HepG2 (cell line): ENCODE measurements around the gene SDK2. TPM values are rescaled to one million over a fixed set of nuclear protein-coding genes. Genes with fewer than 3 reads are reported as not detected.

Experiments used
- ATAC-seq: fragments of 200-7000 bp; cut with Tn5 transposase; 3 replicates; pipeline ENCODE4 v1.9.1; 2020; ENCODE audit warnings: mild to moderate bottlenecking, moderate library complexity
- BruUV-seq: library from RNA; stranded (reverse); fragments of 400-500 nt; replicated peaks from 2 replicates; lab custom pipeline; 2021; lab: Mats Ljungman, UMichigan
- CTCF ChIA-PET: fragments of 300-600 bp; formaldehyde crosslinking; extraction: SDS; loops from one replicate; lab custom pipeline; 2021; ENCODE audit warnings: low total read pairs, inconsistent platforms, low intra/inter-chr PET ratio; lab: Yijun Ruan, JAX
- POLR2A ChIA-PET: fragments of 350-600 bp; sonication (Branson Sonifier 250); formaldehyde crosslinking; loops from one replicate; lab custom pipeline; 2020; ENCODE audit warnings: antibody characterized with exemption, inconsistent platforms; lab: Yijun Ruan, JAX
- DNase-seq: peaks from one replicate; pipeline ENCODE4 v3.0.0-alpha.2; 2015; ENCODE audit warnings: low spot score
- FAIRE-seq: peaks from 3 replicates; lab custom pipeline; 2011; peaks lifted over from hg19 to GRCh38; lab: Jason Lieb, UNC
- H2AFZ ChIP-seq: one replicate; pipeline ENCODE4 v1.6.1; 2011; ENCODE audit warnings: low read length, inconsistent platforms
- H3K27ac ChIP-seq: fragments of 300-600 bp; 3 replicates; pipeline ENCODE4 v1.8.0; 2011; ENCODE audit warnings: mixed run types, mild to moderate bottlenecking, mixed read lengths, low read length, inconsistent platforms; ENCODE audit not compliant: insufficient read depth; ENCODE audit errors: extremely low read length
- H3K27me3 ChIP-seq, 2 experiments: fragments of 200-600 bp in 1 of 2; 2 replicates in 1 of 2; 3 replicates in 1 of 2; pipeline versions ENCODE4 v1.6.0 to v1.8.0; 2011; ENCODE audit warnings: low read length in 2 of 2, mild to moderate bottlenecking in 2 of 2, moderate library complexity in 2 of 2, inconsistent platforms in 1 of 2; ENCODE audit not compliant: insufficient read depth in 2 of 2, control insufficient read depth in 1 of 2
- H3K36me3 ChIP-seq, 2 experiments: fragments of 200-600 bp in 1 of 2; replicated peaks in 1 of 2; 2 replicates in 1 of 2; 3 replicates in 1 of 2; pipeline versions ENCODE4 v1.5.1 to v1.8.0; 2011; ENCODE audit warnings: low read length in 2 of 2, inconsistent platforms in 1 of 2; ENCODE audit not compliant: insufficient read depth in 2 of 2, control insufficient read depth in 1 of 2
- H3K4me1 ChIP-seq: 2 replicates; pipeline ENCODE4 v1.5.1; 2012; ENCODE audit warnings: low read length, inconsistent platforms; ENCODE audit not compliant: insufficient read depth
- H3K4me2 ChIP-seq: 2 replicates; pipeline ENCODE4 v1.6.0; 2011; ENCODE audit warnings: low read depth, low read length, inconsistent platforms
- H3K4me3 ChIP-seq, 3 experiments: fragments of 200-600 bp in 1 of 3; sonication (generic), shearing (Covaris generic) in 1 of 3; replicated peaks in 1 of 3; 2 replicates each; pipeline ENCODE4 v1.5.1; 2011 to 2016; ENCODE audit warnings: low read length in 3 of 3, inconsistent platforms in 2 of 3, low read depth in 2 of 3, mild to moderate bottlenecking in 2 of 3, control low read depth in 1 of 3, mixed read lengths in 1 of 3; ENCODE audit not compliant: insufficient read depth in 1 of 3
- H3K79me2 ChIP-seq: one replicate; pipeline ENCODE4 v1.6.1; 2011; ENCODE audit warnings: low read length, inconsistent platforms; ENCODE audit not compliant: insufficient read depth
- H3K9ac ChIP-seq: 2 replicates; pipeline ENCODE4 v1.6.0; 2011; ENCODE audit warnings: mild to moderate bottlenecking, low read depth, low read length, inconsistent platforms; ENCODE audit not compliant: insufficient read depth
- H3K9me3 ChIP-seq: 2 replicates; pipeline ENCODE4 v1.5.1; 2012; ENCODE audit warnings: mild to moderate bottlenecking, low read length
- H4K20me1 ChIP-seq: 2 replicates; pipeline ENCODE4 v1.6.0; 2011; ENCODE audit warnings: inconsistent platforms, mild to moderate bottlenecking, low read length, moderate library complexity; ENCODE audit not compliant: insufficient read depth
- MAFK ChIP-seq, 2 experiments: IDR thresholded peaks in 1 of 2; conservative IDR thresholded peaks in 1 of 2; 2 replicates each; pipeline ENCODE4 v1.6.1; 2011; ENCODE audit warnings: improper control_type of control experiment in 2 of 2, low read length in 2 of 2
- NRL ChIP-seq: sonication (generic); formaldehyde crosslinking; IDR thresholded peaks from 2 replicates; pipeline ENCODE4 v1.5.0; 2020; ENCODE audit warnings: missing genetic modification reagents, mild to moderate bottlenecking, moderate library complexity, borderline replicate concordance
- SALL1 ChIP-seq: sonication (generic); formaldehyde crosslinking; IDR thresholded peaks from 2 replicates; pipeline ENCODE4 v1.8.0; 2022; ENCODE audit warnings: mild to moderate bottlenecking, missing genetic modification reagents
- SP5 ChIP-seq: IDR thresholded peaks from 2 replicates; pipeline ENCODE4 v1.6.1; 2016; ENCODE audit warnings: low read depth, borderline replicate concordance
- ZNF281 ChIP-seq: sonication (generic); formaldehyde crosslinking; IDR thresholded peaks from 2 replicates; pipeline ENCODE4 v1.4.0; 2020; ENCODE audit warnings: missing genetic modification reagents, borderline replicate concordance
- ZNF407 ChIP-seq: sonication (generic); formaldehyde crosslinking; IDR thresholded peaks from one replicate; pipeline ENCODE4 v1.5.1; 2020; ENCODE audit warnings: mild to moderate bottlenecking, missing genetic modification reagents; ENCODE audit errors: not compliant biosample characterization
- ZNF687 ChIP-seq: sonication (generic); formaldehyde crosslinking; IDR thresholded peaks from 2 replicates; pipeline ENCODE4 v1.5.1; 2020; ENCODE audit warnings: mild to moderate bottlenecking, missing genetic modification reagents, moderate library complexity
- WGBS: methylation state at CpG from one replicate; pipeline ENCODE4 v1.1.6; 2017; ENCODE audit warnings: low lambda C conversion rate; 5-methylcytosine and 5-hydroxymethylcytosine counted together
- in situ Hi-C: cut with HindIII; loops from 2 replicates; pipeline ENCODE4 v1.10.0; 2017; ENCODE audit warnings: low pct_unique_long_range_greater_than_20kb; ENCODE audit not compliant: extremely low pct_ligation_motif_present
- intact Hi-C: fragments of 100-400 bp; cut with micrococcal nuclease; formaldehyde crosslinking; loops from one replicate; pipeline ENCODE4 v1.10.0; 2022; ENCODE audit not compliant: unreplicated experiment
- polyA plus RNA-seq, 8 experiments: library from polyadenylated mRNA; depleted of rRNA in 3 of 8; stranded (reverse) in 7 of 8; unstranded in 1 of 8; fragments of >200 nt; fragmentation: Illumina TruSeq in 4 of 8; extraction: Trizol in 4 of 8; gene quantifications; 2 replicates each; pipeline versions ENCODE4 v1.2.1 to v1.2.3, GENCODE V29; 2011 to 2016; ENCODE audit warnings: low read depth in 4 of 8, missing spikeins in 1 of 8, mixed read lengths in 1 of 8; ENCODE audit not compliant: insufficient read depth in 1 of 8
- total RNA-seq, 5 experiments: library from RNA; depleted of rRNA; stranded (reverse); fragments of >200 nt; fragmentation: Illumina TruSeq; extraction: Trizol; gene quantifications; 2 replicates each; pipeline ENCODE4 v1.2.3, GENCODE V29; 2016; ENCODE audit warnings: low read depth in 1 of 5

The SDK2 gene
- total and polyA plus RNA-seq, 2 of the 13 experiments (the other 11 are each of a cell fraction or from before 2014, with no cell fraction given) = not detected

GRCh38 chr17:73324160-73324475, 320.1 kb downstream of the SDK2 start:
- peak overlapping the region; percentile 64 for H3K4me2 ChIP-seq
- CTCF ChIA-PET = no interaction called here
- POLR2A ChIA-PET = interaction anchor here (0.6 to 2.0 kb wide), 4 partner anchors 13 to 62 kb away, joined by 3 to 9 read pairs (median 7); partner anchors contain the start of gene CPSF4L
- H3K79me2 ChIP-seq = no peaks in the 10 kb centered on the region
- intact Hi-C loops (no loop called here), in situ Hi-C loops (no loop called here)
- no peak overlapping the region for H3K9ac ChIP-seq
- BruUV-seq = no TSS peak
- ATAC-seq = peak; percentile 43; the same call in 2 of the 3 replicates
- H3K27me3 ChIP-seq = peaks cover 8 to 31% of the 10 kb centered on the region in 2 experiments
- 20% methylated on average over 9 of the region's 9 CpGs for WGBS
- H3K4me1 ChIP-seq = peaks cover 41% of the 10 kb centered on the region
- H3K4me3 ChIP-seq = peak overlapping the region in 1 of 3 experiments; percentile 54; a peak in 2 of 6 replicates
- no peaks in the 10 kb centered on the region for H4K20me1 ChIP-seq
- H3K27ac ChIP-seq = no peak overlapping the region
- H3K9me3 ChIP-seq = no peaks in the 10 kb centered on the region
- H3K36me3 ChIP-seq = no peaks in the 10 kb centered on the region
- DNase-seq = no peak
- no peak for FAIRE-seq
- no peak overlapping the region for H2AFZ ChIP-seq
- peak; percentile 52 for TF ChIP-seq ZNF687 (CRISPR knock-in tag)
- TF ChIP-seq ZNF281 (CRISPR knock-in tag) = peak; percentile 92
- TF ChIP-seq SP5 (CRISPR knock-in tag) = peak; percentile 51; the same call in 1 of the 2 replicates
- no peak for TF ChIP-seq NRL (CRISPR knock-in tag)
- 0 out of 2 replicates have a peak, but pooled peaks have one; percentile 11 for TF ChIP-seq SALL1 (CRISPR knock-in tag)
- TF ChIP-seq ZNF407 (CRISPR knock-in tag) = peak; percentile 33
- no peak for TF ChIP-seq MAFK (conservative IDR thresholded peaks at IDR 0.05 in 1 of 2, IDR thresholded peaks at IDR 0.05 in 1 of 2; ENCODE audit: low read length in 2 of 2)
